Ramos (cell line): ENCODE results near the gene PREB.

Experiments used
- in situ Hi-C: fragments of 300-500 bp; cut with MboI; formaldehyde crosslinking; loops from one replicate; pipeline ENCODE4 v1.14.3; 2022; ENCODE audit warnings: low sequenced_read_pairs; ENCODE audit not compliant: unreplicated experiment

The PREB gene

DNA sequence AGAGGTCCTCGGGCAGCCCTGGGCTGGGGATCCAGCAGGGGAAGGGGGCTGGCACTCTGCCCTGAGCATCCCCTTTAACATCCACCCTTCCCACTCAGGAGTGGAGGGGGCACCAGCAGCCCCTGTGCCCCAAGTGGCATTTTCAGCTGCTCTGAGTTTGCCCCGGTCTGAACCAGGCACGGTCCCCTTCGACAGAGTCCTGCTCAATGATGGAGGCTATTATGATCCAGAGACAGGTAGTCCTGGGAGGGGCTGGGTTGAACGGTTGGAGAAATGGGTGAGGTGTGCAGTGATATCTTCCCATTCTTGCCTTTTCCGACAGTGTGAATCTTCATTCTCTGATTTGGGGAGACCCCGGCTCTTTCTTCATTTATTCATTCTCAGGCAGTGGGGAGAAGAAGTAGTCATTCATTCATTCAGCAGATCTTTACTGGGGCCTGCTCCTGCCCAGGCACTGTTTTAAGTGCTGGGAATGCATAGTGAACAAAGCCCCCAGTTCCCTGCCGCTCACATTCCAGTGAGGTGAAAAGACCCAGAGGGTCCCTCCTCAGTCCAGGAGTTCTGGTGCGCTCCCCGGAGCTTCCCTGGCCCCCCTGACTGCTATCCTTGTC lies 49.3 kb downstream of the PREB start:
- in situ Hi-C loops = loop anchor here (10.0 kb wide), 1 partner anchor 120 kb away; no protein-coding TSS in a partner anchor

DNA sequence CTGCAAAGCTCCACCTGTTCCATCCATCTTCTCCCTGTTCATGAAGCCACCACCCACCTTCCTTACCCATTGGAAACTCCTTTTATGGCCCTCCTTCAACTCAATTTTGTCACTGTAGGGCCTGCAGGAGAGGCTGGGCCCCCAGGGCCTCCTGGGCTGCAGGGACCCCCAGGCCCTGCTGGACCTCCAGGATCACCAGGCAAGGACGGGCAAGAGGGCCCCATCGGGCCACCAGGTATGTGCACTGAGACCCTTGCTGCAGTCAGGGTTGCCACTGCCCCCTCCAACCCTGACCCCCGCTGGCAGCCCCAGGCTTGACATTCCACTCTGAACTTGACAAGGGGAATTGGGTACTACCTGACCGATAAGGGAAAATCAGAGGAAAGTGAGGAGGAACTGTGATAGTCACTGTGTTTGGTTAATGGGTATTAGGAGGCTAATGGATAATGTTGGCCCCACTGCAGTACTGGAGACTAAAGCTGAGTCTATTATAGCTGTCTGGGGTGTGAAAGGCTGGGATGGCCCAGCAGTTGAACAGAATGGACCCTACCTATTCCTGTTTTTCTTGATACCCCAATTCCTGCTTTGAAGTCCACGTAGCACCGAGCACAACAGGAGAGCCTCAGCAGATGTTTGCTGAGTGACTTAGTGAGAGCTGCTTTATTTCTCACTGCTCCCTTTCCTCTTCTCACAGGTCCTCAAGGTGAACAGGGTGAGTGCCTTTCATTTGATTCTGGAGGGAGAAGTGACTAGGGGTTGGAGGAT lies 50.0 kb downstream of the PREB start:
- in situ Hi-C loops = loop anchor here (10.0 kb wide), 1 partner anchor 120 kb away; no protein-coding TSS in a partner anchor

DNA sequence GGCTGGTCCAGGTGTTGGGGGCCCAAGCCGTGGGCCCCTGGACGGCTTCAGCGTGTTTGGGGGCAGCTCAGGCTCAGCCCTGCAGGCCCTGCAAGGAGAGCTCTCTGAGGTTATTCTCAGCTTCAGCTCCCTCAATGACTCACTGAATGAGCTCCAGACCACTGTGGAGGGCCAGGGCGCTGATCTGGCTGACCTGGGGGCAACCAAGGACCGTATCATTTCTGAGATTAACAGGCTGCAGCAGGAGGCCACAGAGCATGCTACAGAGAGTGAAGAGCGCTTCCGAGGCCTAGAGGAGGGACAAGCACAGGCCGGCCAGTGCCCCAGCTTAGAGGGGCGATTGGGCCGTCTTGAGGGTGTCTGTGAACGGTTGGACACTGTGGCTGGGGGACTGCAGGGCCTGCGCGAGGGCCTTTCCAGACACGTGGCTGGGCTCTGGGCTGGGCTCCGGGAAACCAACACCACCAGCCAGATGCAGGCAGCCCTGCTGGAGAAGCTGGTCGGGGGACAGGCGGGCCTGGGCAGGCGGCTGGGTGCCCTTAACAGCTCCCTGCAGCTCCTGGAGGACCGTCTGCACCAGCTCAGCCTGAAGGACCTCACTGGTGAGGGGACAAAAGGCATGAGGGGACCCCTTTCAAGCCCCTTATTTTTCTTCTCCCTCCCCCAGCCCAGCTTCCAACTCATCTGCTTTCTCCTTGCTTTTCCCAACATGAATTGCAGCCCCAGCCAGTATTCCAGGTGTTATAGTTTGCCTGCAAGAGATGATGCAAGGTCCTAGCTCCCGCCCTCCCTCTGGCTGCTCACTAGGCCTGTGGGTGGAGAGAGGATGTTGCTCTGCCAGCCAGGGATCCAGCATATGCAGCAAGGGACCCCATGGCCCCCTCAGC lies 50.8 kb downstream of the PREB start:
- in situ Hi-C loops = loop anchor here (10.0 kb wide), 1 partner anchor 119 kb away; no protein-coding TSS in a partner anchor

DNA sequence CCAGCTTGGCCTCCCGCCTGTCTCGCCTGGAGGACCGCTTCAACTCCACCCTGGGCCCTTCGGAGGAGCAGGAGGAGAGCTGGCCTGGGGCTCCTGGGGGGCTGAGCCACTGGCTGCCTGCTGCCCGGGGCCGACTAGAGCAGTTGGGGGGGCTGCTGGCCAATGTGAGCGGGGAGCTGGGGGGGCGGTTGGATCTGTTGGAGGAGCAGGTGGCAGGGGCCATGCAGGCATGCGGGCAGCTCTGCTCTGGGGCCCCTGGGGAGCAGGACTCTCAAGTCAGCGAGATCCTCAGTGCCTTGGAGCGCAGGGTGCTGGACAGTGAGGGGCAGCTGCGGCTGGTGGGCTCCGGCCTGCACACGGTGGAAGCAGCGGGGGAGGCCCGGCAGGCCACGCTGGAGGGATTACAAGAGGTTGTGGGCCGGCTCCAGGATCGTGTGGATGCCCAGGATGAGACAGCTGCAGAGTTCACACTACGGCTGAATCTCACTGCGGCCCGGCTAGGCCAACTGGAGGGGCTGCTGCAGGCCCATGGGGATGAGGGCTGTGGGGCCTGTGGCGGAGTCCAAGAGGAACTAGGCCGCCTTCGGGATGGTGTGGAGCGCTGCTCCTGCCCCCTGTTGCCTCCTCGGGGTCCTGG lies 51.5 kb downstream of the PREB start:
- in situ Hi-C loops = loop anchor here (10.0 kb wide), 1 partner anchor 118 kb away; no protein-coding TSS in a partner anchor

DNA sequence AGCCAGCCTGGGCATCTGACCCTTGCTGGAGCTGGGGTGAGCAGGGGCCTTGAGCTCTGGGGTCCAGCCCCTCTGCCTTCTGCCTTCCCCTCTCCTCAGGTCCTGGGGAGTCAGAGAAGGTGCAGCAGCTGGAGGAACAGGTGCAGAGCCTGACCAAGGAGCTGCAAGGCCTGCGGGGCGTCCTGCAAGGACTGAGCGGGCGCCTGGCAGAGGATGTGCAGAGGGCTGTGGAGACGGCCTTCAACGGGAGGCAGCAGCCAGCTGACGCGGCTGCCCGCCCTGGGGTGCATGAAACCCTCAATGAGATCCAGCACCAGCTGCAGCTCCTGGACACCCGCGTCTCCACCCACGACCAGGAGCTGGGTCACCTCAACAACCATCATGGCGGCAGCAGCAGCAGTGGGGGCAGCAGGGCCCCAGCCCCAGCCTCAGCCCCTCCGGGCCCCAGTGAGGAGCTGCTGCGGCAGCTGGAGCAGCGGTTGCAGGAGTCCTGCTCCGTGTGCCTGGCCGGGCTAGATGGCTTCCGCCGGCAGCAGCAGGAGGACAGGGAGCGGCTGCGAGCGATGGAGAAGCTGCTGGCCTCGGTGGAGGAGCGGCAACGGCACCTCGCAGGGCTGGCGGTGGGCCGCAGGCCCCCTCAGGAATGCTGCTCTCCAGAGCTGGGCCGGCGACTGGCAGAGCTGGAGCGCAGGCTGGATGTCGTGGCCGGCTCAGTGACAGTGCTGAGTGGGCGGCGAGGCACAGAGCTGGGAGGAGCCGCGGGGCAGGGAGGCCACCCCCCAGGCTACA lies 52.3 kb downstream of the PREB start:
- in situ Hi-C loops = loop anchor here (10.0 kb wide), 1 partner anchor 117 kb away; no protein-coding TSS in a partner anchor
